ENCODE results near the gene OR52R1.
"Not testable (repeated sequence)": the region's sequence is repeated elsewhere in the genome, so short reads cannot be mapped to it uniquely, and the experiment has no call there.

OR52R1 gene

DNA sequence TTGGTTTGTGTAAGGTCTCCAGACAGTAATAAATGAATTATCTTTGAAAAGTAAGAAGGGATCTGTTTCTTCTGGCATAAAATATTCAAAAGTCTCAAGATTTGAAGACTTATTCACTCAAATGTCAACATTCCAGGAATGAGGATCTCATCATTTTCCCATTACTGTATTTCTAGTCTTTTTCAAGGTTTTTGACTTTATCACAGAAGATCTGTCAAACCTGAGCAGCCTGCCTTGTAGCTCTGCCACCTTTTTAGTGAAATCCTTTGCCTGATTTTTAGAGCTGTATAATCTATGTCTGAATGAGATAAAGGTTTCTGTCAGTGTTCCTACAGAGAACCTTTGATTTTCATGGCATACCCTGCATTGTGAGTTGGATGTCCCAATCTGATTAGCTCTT lies 21.0 kb upstream of the OR52R1 start:
- FAIRE-seq (no peak), DNase-seq (ENCODE audit: insufficient read length, low spot score) (no peak)
- no peak for TF ChIP-seq CTCF (IDR thresholded peaks at IDR 0.05; ENCODE audit: insufficient read depth, missing control alignments)

- no peak for TF ChIP-seq CTCF (IDR thresholded peaks at IDR 0.05; ENCODE audit: insufficient read depth, missing control alignments)
- DNase-seq (ENCODE audit: insufficient read length, low spot score) (no peak), FAIRE-seq (no peak)
Observed at GRCh38 chr11:4821021-4821420, 16.8 kb upstream of the OR52R1 start, which contains the start of gene OR51F2. OR51F2 (plus strand) TSS chr11:4821321; CDS start chr11:4821422, 101 bp downstream.

GRCh38 chr11:4809246-4809645 lies 5.1 kb upstream of the OR52R1 start:
- FAIRE-seq (no peak), DNase-seq (ENCODE audit: insufficient read length, low spot score) (no peak)
- no peak for TF ChIP-seq CTCF (IDR thresholded peaks at IDR 0.05; ENCODE audit: insufficient read depth, missing control alignments)

- FAIRE-seq (no peak), DNase-seq (ENCODE audit: insufficient read length, low spot score) (no peak)
- TF ChIP-seq CTCF (IDR thresholded peaks at IDR 0.05; ENCODE audit: insufficient read depth, missing control alignments) = no peak
Observed at GRCh38 chr11:4808476-4808875, 4.3 kb upstream of the OR52R1 start.

DNA sequence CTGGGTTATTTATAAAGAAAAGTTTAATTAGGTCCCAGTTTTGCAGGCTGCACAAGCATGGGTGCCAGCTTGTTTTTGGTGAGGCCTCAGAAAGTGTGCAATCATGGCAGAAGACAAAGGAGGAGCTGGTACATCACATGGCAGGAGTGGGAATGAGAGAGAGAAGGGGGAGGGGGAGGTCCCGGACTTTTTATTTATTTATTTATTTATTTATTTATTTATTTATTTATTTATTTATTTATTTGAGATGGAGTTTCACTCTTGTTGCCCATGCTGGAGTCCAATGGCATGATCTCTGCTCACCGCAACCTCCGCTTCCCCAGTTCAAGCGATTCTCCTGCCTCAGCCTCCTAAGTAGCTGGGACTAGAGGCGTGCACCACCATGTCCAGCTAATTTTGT lies 2.9 kb downstream of the OR52R1 start:
- DNase-seq (ENCODE audit: insufficient read length, low spot score); FAIRE-seq: not testable (repeated sequence)

DNA sequence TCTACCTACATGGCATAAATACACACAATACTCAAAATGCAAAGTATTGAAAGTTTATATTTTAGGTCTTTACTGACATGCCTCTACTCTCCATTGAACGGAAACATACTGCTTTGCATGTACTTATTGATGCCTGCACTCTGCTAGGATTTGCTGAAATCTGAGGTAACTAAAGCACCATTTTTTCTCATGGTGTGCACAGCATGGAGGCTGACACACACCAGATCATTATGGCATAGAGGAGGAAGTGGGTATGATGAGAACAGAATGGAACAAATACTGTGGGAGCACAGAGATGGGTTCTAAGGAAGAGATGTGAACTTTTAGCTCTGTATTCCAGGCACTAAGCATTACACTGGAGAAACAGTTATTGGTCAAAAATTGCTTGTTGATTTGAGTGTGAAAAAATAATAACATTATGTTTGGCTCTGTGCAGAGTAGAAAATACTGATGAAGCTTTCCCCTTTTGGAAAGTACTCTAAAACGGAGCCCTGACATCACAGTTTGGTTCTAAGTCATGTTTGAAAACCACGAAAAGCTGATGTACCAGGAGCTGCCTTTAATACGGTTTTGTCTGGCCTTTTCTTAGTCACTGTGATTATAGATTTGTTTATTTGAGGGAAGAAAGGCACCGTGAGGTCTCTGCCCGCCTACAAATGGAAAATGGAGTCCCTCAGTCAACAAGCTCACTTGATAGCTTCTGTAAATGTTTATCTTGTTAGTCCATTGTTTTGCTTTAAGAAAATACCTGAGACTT lies 5.6 kb downstream of the OR52R1 start:
- TF ChIP-seq CTCF (IDR thresholded peaks at IDR 0.05; ENCODE audit: insufficient read depth, missing control alignments) = no peak
- FAIRE-seq (no peak), DNase-seq (ENCODE audit: insufficient read length, low spot score) (no peak)

- no peak for TF ChIP-seq CTCF (IDR thresholded peaks at IDR 0.05; ENCODE audit: insufficient read depth, missing control alignments)
- DNase-seq (ENCODE audit: insufficient read length, low spot score) (no peak), FAIRE-seq (no peak)
Observed at GRCh38 chr11:4797206-4797605, 7.0 kb downstream of the OR52R1 start.

Data from D721Med (cell line).